HepG2 (cell line): ENCODE data around the gene MRNIP. TPM values are rescaled to one million over a fixed set of nuclear protein-coding genes. Genes with fewer than 3 reads are reported as not detected.
A peak's percentile ranks its signal among the peaks of the same experiment; 100 is the strongest.

Source experiments
- ARID3A ChIP-seq: IDR thresholded peaks from 2 replicates; pipeline ENCODE4 v1.6.1; 2012; ENCODE audit warnings: low read depth, low read length, improper control_type of control experiment
- BORCS8-MEF2B ChIP-seq: sonication (generic); formaldehyde crosslinking; IDR thresholded peaks from 2 replicates; pipeline ENCODE4 v1.8.0; 2022; ENCODE audit warnings: mild to moderate bottlenecking, missing genetic modification reagents
- CTCF ChIP-seq: sonication (generic); formaldehyde crosslinking; IDR thresholded peaks from 2 replicates; pipeline ENCODE4 v1.5.0; 2020; ENCODE audit warnings: mild to moderate bottlenecking, missing genetic modification reagents, moderate library complexity
- EED ChIP-seq: sonication (generic); formaldehyde crosslinking; IDR thresholded peaks from 2 replicates; pipeline ENCODE4 v1.5.0; 2020; ENCODE audit warnings: mild to moderate bottlenecking, missing genetic modification reagents
- GMEB1 ChIP-seq: sonication (generic); formaldehyde crosslinking; IDR thresholded peaks from 2 replicates; pipeline ENCODE4 v1.5.1; 2020; ENCODE audit warnings: missing genetic modification reagents, mild to moderate bottlenecking, borderline replicate concordance
- GTF3A ChIP-seq: sonication (generic); formaldehyde crosslinking; conservative IDR thresholded peaks from 2 replicates; pipeline ENCODE4 v1.4.0; 2020; ENCODE audit warnings: mild to moderate bottlenecking, missing genetic modification reagents
- IRX3 ChIP-seq: sonication (generic); formaldehyde crosslinking; IDR thresholded peaks from 2 replicates; pipeline ENCODE4 v1.8.1; 2023; ENCODE audit warnings: mild to moderate bottlenecking, low read depth, missing genetic modification reagents, borderline replicate concordance
- MAZ ChIP-seq, 2 experiments: sonication (generic) in 1 of 2; formaldehyde crosslinking in 1 of 2; IDR thresholded peaks; 2 replicates each; pipeline versions ENCODE4 v1.5.0 to v1.6.1; 2012 to 2020; ENCODE audit warnings: low read depth in 2 of 2, mild to moderate bottlenecking in 2 of 2, borderline replicate concordance in 1 of 2, improper control_type of control experiment in 1 of 2, low read length in 1 of 2, missing genetic modification reagents in 1 of 2, moderate library complexity in 1 of 2
- MEIS1 ChIP-seq: sonication (generic); formaldehyde crosslinking; IDR thresholded peaks from 2 replicates; pipeline ENCODE4 v1.9.0; 2021; ENCODE audit warnings: mild to moderate bottlenecking, missing genetic modification reagents, moderate library complexity, borderline replicate concordance
- MXD1 ChIP-seq: sonication (generic); formaldehyde crosslinking; IDR thresholded peaks from 2 replicates; pipeline ENCODE4 v1.4.0; 2020; ENCODE audit warnings: mild to moderate bottlenecking, missing genetic modification reagents
- RBM39 ChIP-seq: fragments of 200-400 bp; formaldehyde crosslinking; IDR thresholded peaks from one replicate; pipeline ENCODE4 v1.6.1; 2018; ENCODE audit warnings: antibody characterized with exemption, mild to moderate bottlenecking, low read depth, low read length; ENCODE audit not compliant: poor library complexity, severe bottlenecking
- RNF2 ChIP-seq: fragments of 450-650 bp; conservative IDR thresholded peaks from 2 replicates; pipeline ENCODE4 v1.6.1; 2016; ENCODE audit warnings: low read depth
- SETDB1 ChIP-seq: sonication (generic); formaldehyde crosslinking; IDR thresholded peaks from 2 replicates; pipeline ENCODE4 v1.5.1; 2020; ENCODE audit warnings: missing genetic modification reagents, mild to moderate bottlenecking, borderline replicate concordance
- ZFAT ChIP-seq: sonication (generic); formaldehyde crosslinking; conservative IDR thresholded peaks from 2 replicates; pipeline ENCODE4 v1.8.1; 2023; ENCODE audit warnings: missing genetic modification reagents, inconsistent platforms
- ZNF512 ChIP-seq: sonication (generic); formaldehyde crosslinking; IDR thresholded peaks from 2 replicates; pipeline ENCODE4 v1.4.0; 2020; ENCODE audit warnings: mild to moderate bottlenecking, missing genetic modification reagents
- ZNF639 ChIP-seq: conservative IDR thresholded peaks from 2 replicates; pipeline ENCODE4 v1.6.1; 2018; ENCODE audit warnings: missing genetic modification reagents
- ZNF672 ChIP-seq: sonication (generic); formaldehyde crosslinking; IDR thresholded peaks from 2 replicates; pipeline ENCODE4 v1.8.1; 2022; ENCODE audit warnings: missing genetic modification reagents
- ZNF788 ChIP-seq: sonication (generic); formaldehyde crosslinking; IDR thresholded peaks from 2 replicates; pipeline ENCODE4 v1.5.0; 2020; ENCODE audit warnings: mild to moderate bottlenecking, missing genetic modification reagents, borderline replicate concordance
- polyA plus RNA-seq, 8 experiments: library from polyadenylated mRNA; depleted of rRNA in 3 of 8; stranded (reverse) in 7 of 8; unstranded in 1 of 8; fragments of >200 nt; fragmentation: Illumina TruSeq in 4 of 8; extraction: Trizol in 4 of 8; gene quantifications; 2 replicates each; pipeline versions ENCODE4 v1.2.1 to v1.2.3, GENCODE V29; 2011 to 2016; ENCODE audit warnings: low read depth in 4 of 8, missing spikeins in 1 of 8, mixed read lengths in 1 of 8; ENCODE audit not compliant: insufficient read depth in 1 of 8
- total RNA-seq, 5 experiments: library from RNA; depleted of rRNA; stranded (reverse); fragments of >200 nt; fragmentation: Illumina TruSeq; extraction: Trizol; gene quantifications; 2 replicates each; pipeline ENCODE4 v1.2.3, GENCODE V29; 2016; ENCODE audit warnings: low read depth in 1 of 5

The MRNIP gene
- total and polyA plus RNA-seq, 2 of the 13 experiments (the other 11 are each of a cell fraction or from before 2014, with no cell fraction given): 15.5 to 34.1 TPM

- TF ChIP-seq GTF3A (CRISPR knock-in tag): no peak
- no peak for TF ChIP-seq ARID3A
- 0 out of 2 replicates have a peak, but pooled peaks have one; percentile 32 for TF ChIP-seq ZNF672
- TF ChIP-seq ZNF788 (CRISPR knock-in tag): no peak
- TF ChIP-seq MAZ (IDR thresholded peaks at IDR 0.05; ENCODE audit: borderline replicate concordance, low read depth, low read length): no peak
- peak; percentile 63; the same call in 1 of the 2 replicates for TF ChIP-seq MAZ (CRISPR knock-in tag; IDR thresholded peaks at IDR 0.05; ENCODE audit: low read depth)
- TF ChIP-seq IRX3: peak; percentile 57; the same call in 1 of the 2 replicates
- peak; percentile 56; the same call in 1 of the 2 replicates for TF ChIP-seq BORCS8-MEF2B (CRISPR knock-in tag)
- TF ChIP-seq ZNF639 (CRISPR knock-in tag): no peak
- TF ChIP-seq ZFAT (CRISPR knock-in tag): no peak
- TF ChIP-seq EED: peak; percentile 48; the same call in 1 of the 2 replicates
- 0 out of 2 replicates have a peak, but pooled peaks have one; percentile 22 for TF ChIP-seq RNF2
- 0 out of 2 replicates have a peak, but pooled peaks have one; percentile 5 for TF ChIP-seq MEIS1 (CRISPR knock-in tag)
- 0 out of 2 replicates have a peak, but pooled peaks have one; percentile 33 for TF ChIP-seq MXD1 (CRISPR knock-in tag)
- no peak for TF ChIP-seq RBM39
- TF ChIP-seq CTCF (CRISPR knock-in tag): 0 out of 2 replicates have a peak, but pooled peaks have one; percentile 14
- no peak for TF ChIP-seq ZNF512
- peak; percentile 32; the same call in 1 of the 2 replicates for TF ChIP-seq GMEB1 (CRISPR knock-in tag)
- no peak for TF ChIP-seq SETDB1 (CRISPR knock-in tag)
Measured at GRCh38 chr5:179805529-179806249, 52.9 kb downstream of the MRNIP start (continued).
